AG10803 (cell line): ENCODE measurements around the gene PRR30.
A peak's percentile ranks its signal among the peaks of the same experiment; 100 is the strongest.

Source experiments
- DNase-seq: peaks from one replicate; pipeline ENCODE4 v3.0.0; 2010; ENCODE audit warnings: low read depth
- H3K4me3 ChIP-seq: 2 replicates; pipeline ENCODE4 v1.5.1; 2011; ENCODE audit warnings: mild to moderate bottlenecking, low read length, control low read depth
- TF ChIP-seq, protein P1 (sequence below): conservative IDR thresholded peaks from 2 replicates; pipeline ENCODE4 v1.5.1; 2011; ENCODE audit warnings: mild to moderate bottlenecking, low read length, control low read depth, inconsistent platforms

Gene PRR30

DNA sequence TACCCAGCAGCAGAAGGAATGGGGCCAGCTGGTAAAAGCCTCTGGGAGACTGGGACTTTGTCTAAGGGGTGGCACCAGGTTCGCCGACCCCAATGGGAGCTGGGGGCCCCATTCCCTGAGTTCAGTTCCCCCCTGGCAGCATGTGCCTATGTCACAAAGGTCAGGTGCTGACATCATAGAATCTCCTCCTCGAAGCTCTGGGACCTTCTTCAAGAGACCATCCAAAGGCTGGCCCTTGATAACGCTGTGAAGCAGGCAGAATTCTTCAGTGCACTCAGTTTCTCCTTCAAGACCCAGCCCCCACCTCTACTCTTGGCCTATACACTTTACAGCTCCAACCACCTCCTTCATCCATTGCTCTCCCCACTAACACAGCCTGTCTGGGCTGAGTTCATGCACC lies at the start of gene PRR30:
Gene PRR30 (minus strand): TSS at position 101 of the 400 bp plus-strand sequence. CDS start 1,081 bp downstream, outside the sequence.
- no peak for DNase-seq
- H3K4me3 ChIP-seq = no peak within 1 kb of the TSS
- TF ChIP-seq, protein P1, sequence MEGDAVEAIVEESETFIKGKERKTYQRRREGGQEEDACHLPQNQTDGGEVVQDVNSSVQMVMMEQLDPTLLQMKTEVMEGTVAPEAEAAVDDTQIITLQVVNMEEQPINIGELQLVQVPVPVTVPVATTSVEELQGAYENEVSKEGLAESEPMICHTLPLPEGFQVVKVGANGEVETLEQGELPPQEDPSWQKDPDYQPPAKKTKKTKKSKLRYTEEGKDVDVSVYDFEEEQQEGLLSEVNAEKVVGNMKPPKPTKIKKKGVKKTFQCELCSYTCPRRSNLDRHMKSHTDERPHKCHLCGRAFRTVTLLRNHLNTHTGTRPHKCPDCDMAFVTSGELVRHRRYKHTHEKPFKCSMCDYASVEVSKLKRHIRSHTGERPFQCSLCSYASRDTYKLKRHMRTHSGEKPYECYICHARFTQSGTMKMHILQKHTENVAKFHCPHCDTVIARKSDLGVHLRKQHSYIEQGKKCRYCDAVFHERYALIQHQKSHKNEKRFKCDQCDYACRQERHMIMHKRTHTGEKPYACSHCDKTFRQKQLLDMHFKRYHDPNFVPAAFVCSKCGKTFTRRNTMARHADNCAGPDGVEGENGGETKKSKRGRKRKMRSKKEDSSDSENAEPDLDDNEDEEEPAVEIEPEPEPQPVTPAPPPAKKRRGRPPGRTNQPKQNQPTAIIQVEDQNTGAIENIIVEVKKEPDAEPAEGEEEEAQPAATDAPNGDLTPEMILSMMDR = no peak

DNA sequence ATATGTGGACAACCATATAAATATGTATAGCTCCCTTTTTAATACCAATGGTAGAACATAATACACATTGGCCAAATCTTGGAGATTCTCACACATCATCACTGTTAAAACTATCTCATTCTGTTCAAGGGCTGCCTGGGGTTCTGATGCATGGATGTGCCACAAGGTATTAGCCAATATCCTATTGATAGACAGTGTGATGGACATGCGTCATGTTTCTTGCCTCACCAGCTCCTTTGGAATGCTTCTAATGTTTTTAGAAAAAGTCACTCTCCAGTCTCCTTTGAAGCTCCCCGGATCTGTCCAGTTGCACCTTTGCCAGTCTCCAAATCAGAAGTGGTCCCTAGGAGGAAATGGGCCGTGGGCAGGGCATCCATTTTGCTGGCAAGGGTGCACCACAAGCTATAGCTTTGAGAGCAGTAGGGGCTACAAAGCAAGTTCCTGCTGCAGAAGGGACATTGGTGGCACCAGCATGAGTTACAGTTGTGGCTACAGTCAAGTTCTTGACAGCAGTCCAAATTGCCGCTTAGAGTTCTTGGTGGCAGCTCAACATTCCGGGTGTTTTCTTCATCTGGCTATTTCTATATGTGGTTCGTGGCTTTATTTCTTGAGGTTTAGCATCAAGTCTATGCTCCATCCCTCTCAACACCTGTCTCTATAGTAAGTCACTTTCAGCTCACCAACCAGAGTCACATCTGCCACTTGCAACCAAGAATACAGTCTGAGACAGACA lies 47.6 kb upstream of the PRR30 start:
- TF ChIP-seq, protein P1 = no peak
- peak; percentile 33 for DNase-seq
- no peak overlapping the region for H3K4me3 ChIP-seq

DNA sequence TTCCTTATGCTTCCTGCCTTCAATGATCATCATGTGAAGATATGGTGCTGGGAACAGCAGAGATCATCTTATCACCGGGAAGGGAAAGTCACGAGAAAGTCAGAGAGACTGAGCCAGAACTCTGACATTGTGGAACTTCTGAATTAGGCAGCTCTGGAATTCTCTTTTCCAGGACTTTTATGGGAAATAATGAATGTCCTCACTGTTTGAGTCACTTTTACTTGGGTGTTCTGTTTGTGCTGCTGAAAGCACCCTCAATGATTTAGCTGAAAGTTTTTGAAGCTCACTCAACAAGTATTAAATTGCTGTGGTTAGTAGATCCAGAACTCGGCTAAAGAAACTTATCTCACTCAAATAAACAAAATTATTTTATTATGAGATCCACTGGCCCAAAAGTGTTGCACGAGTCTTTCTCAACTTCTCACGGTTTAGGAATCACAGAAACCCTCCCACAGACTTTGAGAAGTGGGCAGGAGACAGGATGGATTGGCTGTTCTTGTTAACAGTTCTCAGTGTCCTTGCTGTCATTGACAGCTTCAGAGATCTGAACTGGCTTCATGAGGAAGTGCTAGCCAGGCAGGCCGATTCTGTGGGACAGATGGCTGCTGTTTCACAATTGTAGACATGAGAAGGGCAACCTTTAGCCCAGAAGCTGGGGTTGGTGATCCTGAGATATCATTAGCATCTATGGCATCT lies 46.3 kb upstream of the PRR30 start:
- peak; percentile 94 for DNase-seq
- TF ChIP-seq, protein P1 = no peak
- no peak overlapping the region for H3K4me3 ChIP-seq

DNA sequence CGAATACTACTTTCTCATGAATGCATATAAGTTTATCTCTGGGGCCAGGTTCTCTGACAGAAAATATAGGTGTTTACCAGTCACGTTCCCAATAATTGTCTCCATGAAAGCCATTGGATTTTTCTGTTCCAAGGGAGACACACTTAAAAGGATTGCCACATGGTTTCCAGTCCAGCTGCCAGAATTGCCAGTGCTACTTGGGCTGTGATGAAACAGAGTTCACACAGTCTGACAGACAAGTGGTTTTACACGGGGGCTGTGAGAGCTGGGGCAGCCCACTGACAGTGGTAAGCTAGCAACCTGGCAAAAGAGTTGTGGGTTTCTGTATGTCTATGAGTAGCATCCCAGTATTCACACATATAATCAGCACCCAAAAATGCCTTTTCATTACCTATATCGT lies 44.9 kb upstream of the PRR30 start:
- no peak overlapping the region for H3K4me3 ChIP-seq
- TF ChIP-seq, protein P1 = no peak
- peak; percentile 78 for DNase-seq

GRCh38 chr2:27182346-27182745 lies 43.1 kb upstream of the PRR30 start:
- no peak overlapping the region for H3K4me3 ChIP-seq
- TF ChIP-seq, protein P1 = no peak
- peak; percentile 62 for DNase-seq

GRCh38 chr2:27179344-27180000 lies 40.3 kb upstream of the PRR30 start:
- DNase-seq = no peak
- TF ChIP-seq, protein P1 = no peak
- no peak overlapping the region for H3K4me3 ChIP-seq
